SIG-M5 (cell line): Measurements from ENCODE around the gene RBMX.

Experiments
- DNase-seq: peaks from one replicate; lab custom pipeline; 2025; lab: John Stamatoyannopoulos, UW

Gene RBMX

GRCh38 chrX:136835761-136836160 lies 44.8 kb downstream of the RBMX start:
- DNase-seq: no peak

- no peak for DNase-seq
Observed at GRCh38 chrX:136829413-136829812, 51.1 kb downstream of the RBMX start.

DNA sequence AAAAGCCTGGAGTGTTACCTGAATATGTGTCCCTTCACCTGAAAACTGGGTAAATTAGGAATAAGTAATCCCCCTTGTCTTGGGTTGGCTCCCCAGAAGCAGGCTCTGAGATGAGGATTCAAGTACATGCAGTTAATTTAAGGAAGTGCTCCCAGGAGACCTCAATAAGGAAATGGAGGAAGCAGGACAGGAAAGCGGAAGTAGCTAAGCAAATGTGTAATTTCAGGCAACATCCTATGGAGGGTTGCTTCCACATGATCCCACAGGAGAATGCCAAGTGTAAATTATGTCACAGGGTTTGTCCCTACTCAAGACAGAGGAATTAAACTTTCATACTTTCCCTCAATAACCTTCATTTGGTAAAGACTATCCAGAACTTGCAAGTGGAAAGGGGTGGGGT lies 51.7 kb downstream of the RBMX start:
- no peak for DNase-seq

DNA sequence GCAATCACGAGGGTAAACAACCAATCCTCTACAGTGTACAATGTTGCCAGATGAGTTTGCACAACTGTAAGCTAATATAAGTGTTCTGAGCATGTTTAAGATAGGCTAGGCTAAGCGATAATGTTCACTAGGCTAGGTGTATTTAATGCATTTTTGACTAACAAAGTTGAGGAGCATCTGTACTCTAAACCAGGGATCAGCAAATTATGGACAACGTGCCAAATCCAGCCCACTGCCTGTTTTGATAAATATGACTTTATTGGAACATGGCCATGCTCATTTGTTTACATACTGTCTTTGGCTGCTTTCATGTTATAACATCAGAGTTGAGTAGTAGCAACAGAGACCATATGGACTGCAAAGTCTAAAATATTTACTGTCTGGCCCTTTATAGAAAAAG lies 53.5 kb downstream of the RBMX start:
- no peak for DNase-seq

DNA sequence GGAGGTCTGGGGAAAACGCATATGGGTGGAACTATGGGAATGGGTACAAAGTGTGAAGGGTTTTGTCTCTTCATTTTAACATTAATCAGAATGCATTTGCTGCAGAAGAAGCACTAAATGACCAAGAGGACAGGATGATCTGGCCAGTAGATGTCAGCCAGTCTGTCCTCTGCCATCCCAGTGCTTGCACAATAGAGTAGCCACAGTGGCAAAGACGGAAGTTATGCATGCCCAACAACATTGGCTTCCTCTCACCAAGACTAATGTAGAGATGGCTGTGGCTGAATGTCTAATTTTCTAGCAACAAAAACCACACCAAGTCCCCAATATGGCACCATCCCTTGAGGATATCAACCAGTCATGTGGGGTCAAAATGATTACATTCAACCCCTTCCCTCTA lies 54.8 kb downstream of the RBMX start:
- DNase-seq: no peak
